Measurements from ENCODE around the gene PRUNE2.
"Not testable (repeated sequence)": the region's sequence is repeated elsewhere in the genome, so short reads cannot be mapped to it uniquely, and the experiment has no call there.

The PRUNE2 gene

DNA sequence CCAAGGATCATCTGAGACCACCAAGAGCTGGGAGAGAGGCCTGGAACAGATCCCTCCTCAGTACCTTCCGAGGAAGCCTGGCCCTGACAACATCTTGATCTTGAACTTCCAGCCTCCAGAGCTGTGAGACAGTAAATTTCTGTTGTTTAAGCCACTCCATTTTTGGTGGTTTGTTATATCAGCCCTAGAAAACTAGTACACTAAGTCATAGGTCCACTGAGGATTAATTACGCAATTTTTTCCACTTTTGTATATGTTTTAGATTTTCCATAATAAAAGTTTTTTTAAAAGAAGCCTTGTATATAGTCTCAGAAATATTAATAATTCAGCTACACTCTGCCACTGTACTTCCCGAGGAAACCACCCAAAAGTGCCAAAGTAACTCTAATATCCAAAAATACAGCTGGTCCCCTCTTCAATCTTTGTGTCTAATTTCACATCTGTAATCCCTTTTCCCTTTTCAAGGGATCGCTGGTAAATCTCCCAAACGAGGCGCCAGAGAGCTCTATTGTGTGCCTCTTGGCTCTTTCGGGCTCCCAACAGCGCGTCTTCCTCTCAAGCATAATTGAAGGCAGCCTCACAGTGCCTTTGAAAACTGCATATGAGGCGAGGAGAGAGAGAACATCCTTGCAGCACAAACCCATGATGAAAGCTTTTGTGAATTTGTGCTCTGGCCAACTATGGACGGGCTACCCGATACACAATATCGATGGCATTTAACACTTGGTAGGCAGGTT is 32.7 kb downstream of the PRUNE2 start:
- no peak for DNase-seq (ENCODE audit: low read depth in 2 of 2)

DNA sequence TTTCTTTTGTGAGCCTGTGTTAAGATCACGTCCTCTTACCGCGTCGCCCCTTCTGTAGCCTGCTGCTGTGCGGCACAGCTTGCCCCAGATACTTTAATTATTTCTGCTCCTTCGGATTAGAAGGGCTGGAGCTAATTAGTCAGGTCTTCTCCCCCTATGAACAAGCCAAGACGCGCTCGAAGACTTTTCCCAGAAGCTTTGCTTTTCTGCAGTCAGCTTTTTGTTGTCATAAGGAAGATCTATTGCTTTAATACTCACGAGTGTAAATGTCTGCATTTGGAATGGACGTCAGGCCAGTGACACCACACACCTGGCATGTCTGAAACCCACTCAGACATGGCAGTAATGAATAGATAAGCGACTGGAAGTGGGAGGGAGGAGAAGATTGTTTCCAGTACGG is 37.0 kb downstream of the PRUNE2 start:
- DNase-seq (ENCODE audit: low read depth in 2 of 2) = no peak

DNA sequence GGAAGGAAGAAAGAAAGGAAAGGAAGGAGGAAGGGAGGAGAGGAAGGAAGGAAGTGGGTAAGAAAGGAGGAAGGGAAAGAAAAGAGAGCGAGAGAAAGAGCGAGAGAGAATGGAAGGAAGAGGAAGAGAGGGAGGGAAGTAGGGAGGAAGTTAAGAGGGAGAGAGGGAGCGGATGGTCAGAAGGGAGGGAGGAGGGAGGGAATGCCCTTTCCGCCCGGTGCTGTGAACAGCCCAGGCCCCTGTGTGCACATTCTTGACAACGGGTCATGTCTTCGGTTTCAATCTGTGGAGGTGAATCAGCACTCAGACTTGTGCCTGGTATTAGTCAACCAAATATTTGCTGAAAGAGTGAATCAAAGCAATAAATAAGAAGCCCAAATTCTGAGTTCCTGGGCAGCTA is 39.2 kb downstream of the PRUNE2 start:
- DNase-seq (ENCODE audit: low read depth in 2 of 2) = no peak

GRCh38 chr9:76863832-76864231 is 42.1 kb downstream of the PRUNE2 start:
- DNase-seq (ENCODE audit: low read depth in 2 of 2) = no peak

GRCh38 chr9:76859860-76860259 is 46.1 kb downstream of the PRUNE2 start:
- DNase-seq (ENCODE audit: low read depth in 2 of 2) = no peak

DNA sequence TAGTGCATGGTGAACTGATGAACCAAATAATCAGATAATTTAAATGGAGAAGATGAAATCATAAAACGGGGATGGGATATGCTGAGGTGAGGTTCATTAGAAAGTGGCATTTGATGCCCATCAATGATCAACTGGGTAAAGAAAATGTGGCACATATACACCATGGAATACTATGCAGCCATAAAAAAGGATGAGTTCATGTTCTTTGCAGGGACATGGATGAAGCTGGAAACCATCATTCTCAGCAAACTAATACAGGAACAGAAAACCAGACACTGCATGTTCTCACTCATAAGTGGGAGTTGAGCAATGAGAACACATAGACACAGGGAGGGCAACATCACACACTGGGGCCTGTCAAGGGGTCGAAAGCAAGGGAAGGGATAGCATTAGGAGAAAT is 47.7 kb downstream of the PRUNE2 start:
- DNase-seq (ENCODE audit: low read depth in 2 of 2) = not testable (repeated sequence)

- no peak for DNase-seq (ENCODE audit: low read depth in 2 of 2)
These were observed 49.9 kb downstream of the PRUNE2 start for GRCh38 chr9:76856016-76856415.

DNA sequence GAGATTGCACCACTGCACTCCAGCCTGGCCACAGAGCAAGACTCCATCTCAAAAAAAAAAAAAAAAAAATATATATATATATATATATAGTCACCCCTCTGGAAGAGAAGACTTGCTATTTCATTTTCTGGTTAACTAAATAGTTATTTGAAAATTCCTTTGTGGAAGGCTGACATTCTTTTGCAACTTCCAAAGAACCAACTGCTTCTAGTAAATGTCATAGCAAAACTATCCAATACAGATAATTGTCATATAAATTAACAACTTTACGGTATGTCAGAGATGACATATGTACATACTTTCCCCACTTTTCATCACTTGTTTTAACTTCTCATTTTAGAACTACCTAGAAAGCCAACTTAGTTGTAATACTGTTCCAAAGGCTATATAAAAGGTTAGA is 50.9 kb downstream of the PRUNE2 start:
- DNase-seq (ENCODE audit: low read depth in 2 of 2) = no peak

GRCh38 chr9:76852026-76852425 is 53.9 kb downstream of the PRUNE2 start:
- no peak for DNase-seq (ENCODE audit: low read depth in 2 of 2)

- DNase-seq (ENCODE audit: low read depth in 2 of 2) = no peak
These were observed 59.6 kb downstream of the PRUNE2 start for GRCh38 chr9:76846297-76846696.

- DNase-seq (ENCODE audit: low read depth in 2 of 2) = no peak
These were observed 60.7 kb downstream of the PRUNE2 start for GRCh38 chr9:76845254-76845653.

DNA sequence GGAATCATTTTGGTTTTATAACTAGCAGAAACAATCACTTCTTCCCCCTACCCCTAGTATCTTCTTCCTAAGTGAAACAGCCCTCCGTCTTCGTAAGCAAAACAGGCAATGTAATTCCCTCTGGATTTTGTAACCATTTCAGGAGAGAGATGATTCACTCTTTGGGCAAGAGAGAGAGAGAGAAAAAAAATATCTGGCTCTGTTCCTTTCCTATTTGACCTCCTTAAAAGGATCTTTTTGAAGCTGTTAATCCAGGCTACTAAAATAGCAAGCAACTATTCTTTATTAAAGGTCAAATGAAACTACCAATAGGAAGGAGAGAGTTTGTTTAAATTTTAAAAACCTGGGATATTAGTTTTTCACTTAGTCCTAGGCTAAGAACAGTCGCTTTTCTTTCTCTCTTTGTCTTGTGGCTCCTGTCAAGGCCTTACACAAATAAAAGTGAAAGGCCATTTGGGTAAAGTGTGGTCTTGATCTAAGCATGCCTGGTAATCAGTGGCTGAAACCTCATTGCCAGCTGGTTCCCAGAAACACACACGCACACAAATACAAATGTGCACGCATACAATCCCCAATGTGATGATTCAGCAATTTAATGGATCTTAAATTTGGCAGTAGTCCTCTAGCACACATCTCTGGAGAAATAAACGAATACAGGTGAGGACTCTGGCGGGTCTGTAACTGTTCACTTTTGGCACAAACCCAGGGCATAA is 70.2 kb downstream of the PRUNE2 start:
- DNase-seq (ENCODE audit: low read depth in 2 of 2) = no peak

GRCh38 chr9:76828447-76828846 is 77.5 kb downstream of the PRUNE2 start:
- no peak for DNase-seq (ENCODE audit: low read depth in 2 of 2)

DNA sequence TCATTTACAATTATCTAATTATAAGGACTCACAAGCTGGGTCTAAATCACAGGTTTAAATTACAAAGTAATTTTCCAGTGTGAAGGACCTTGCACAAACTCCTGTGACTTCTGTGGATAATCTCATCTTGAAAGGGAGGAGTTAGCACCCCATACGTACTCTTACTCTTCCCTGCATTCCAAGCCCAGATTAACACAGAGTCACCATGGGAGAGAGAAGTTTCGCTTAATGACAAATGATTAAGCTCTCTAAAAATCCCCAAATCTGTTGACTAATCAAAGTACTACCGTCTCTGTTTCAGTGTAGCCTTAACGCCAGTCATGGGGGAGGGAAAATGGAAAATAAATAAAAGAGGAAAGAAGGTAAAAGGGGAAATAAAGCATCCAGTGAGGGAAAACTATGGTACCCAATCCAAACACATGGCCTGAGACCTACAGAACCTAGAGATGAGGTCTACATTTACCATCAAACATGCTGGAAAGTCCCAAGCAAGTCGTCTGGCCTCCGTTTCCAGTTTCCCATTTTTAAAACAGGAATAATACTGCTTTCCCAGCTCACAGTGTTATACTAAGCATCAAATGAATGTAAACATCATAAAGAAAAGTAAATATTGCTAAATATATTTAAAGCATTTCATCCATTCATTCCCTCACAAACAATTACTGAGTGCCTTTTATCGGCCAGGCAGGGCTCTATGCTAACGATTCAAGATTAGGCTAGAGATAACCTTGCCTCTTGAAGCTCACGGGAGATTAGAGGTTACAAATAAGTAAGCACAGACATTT is 78.4 kb downstream of the PRUNE2 start:
- DNase-seq (ENCODE audit: low read depth in 2 of 2) = no peak

DNA sequence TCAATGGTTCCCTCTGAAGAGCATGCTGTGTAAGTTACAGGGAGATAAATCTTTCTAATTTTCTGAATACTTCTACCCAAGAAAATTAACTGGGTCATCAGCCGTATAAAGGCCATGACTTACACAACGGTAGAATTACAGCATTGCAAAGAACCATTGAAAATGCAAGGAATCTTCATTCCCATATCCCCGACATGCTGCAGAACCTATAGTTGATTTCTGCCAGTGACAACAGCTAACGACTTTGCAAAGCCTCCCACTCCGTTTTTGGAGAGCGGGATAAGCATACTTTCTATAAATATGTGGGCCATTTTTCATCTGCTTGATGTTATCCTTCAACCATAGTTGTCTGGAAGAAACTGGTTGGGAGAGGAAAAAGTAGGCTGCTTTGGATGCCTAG is 85.5 kb downstream of the PRUNE2 start:
- no peak for DNase-seq (ENCODE audit: low read depth in 2 of 2)

- no peak for DNase-seq (ENCODE audit: low read depth in 2 of 2)
These were observed 87.6 kb downstream of the PRUNE2 start for GRCh38 chr9:76818271-76818670.

GRCh38 chr9:76817489-76817888 is 88.4 kb downstream of the PRUNE2 start:
- DNase-seq (ENCODE audit: low read depth in 2 of 2) = no peak

GRCh38 chr9:76812591-76812990 is 93.3 kb downstream of the PRUNE2 start:
- no peak for DNase-seq (ENCODE audit: low read depth in 2 of 2)

DNA sequence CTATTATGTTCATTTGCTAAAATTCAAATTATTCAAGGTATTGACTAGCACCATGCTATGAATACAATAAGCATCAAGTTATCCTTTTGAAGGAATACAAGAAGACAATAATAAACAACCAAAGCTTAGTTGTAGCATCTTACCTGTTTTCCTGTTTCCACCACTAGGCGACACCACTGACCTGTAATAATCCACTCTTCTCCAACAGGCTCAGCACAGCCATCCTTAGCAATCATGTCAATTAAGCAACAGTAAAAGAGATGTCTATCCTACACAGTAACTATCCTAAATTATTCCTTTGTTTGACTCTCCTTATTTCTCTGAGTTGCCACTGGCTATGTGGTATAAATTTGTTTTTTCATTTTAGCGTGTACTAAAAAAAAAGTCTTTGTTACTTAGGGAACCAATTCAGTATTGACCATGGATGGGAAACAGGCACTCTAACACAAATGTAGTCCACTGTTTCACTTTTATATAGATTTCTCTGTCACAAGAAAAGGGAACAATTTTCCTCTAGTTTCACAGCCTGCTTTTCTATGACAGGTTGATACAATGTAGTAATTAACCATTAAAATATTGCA is 95.4 kb downstream of the PRUNE2 start:
- peak in 1 of 2 donors; percentile 10 for DNase-seq (ENCODE audit: low read depth in 2 of 2)

- DNase-seq (ENCODE audit: low read depth in 2 of 2) = no peak
These were observed 97.3 kb downstream of the PRUNE2 start for GRCh38 chr9:76808636-76809035.

DNA sequence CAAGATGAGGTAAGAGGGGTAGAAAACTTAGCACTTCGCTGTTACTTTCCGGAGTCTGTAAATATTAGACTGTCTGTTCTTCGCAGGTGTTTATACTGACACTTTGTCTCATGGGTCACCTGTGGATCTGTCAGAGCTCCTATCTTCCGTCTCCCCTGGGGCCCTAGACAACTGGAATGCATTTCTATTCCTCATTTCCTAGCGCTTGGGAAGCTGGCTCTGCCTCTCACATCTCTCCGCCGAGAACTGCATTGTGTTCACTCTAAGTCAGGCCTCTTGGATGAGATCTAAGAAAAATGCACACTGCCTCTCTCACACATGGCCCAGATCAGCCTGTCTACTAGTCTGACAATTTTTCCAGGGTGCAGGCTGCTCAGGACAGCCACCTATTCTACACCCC is 102.2 kb downstream of the PRUNE2 start:
- DNase-seq (ENCODE audit: low read depth in 2 of 2) = no peak

DNA sequence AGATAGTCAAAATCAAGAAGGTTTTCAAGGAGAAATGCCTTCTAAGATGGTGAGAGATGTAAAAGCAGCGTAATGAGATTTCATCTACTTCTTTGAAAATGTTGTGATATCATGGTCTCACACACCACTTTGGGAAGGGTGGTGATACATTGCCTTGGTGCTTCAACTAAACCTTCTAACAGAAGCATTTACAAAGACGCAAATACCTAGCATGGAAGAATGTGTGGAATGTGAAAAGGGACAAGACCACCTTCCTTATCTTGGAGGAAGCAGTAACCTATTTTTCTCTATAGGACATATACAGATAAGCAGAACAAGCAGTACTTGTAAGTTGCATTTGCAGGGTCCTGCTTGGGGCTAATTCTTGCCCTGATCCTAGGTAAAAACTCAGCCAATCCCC is 102.8 kb downstream of the PRUNE2 start:
- DNase-seq (ENCODE audit: low read depth in 2 of 2) = no peak
